Measurements from ENCODE around the gene NCAPH2.
A peak's percentile ranks its signal among the peaks of the same experiment; 100 is the strongest.

The NCAPH2 gene

GRCh38 chr22:50529897-50530579 lies 22.0 kb downstream of the NCAPH2 start, which contains the start of gene TYMP (continued):
- no peak for TF ChIP-seq TSHZ2 (CRISPR knock-in tag; IDR thresholded peaks at IDR 0.05)
- no peak for TF ChIP-seq ZNF70 (CRISPR knock-in tag; IDR thresholded peaks at IDR 0.05)
- no peak for TF ChIP-seq BACH2 (CRISPR knock-in tag; IDR thresholded peaks at IDR 0.05; ENCODE audit: borderline replicate concordance)
- TF ChIP-seq GLIS3 (CRISPR knock-in tag; IDR thresholded peaks at IDR 0.05) = no peak
- TF ChIP-seq ARNTL (CRISPR knock-in tag; IDR thresholded peaks at IDR 0.05; ENCODE audit: borderline replicate concordance, low read depth) = no peak

- no peak for ATAC-seq
- no peak for TF ChIP-seq CREB5 (CRISPR knock-in tag; IDR thresholded peaks at IDR 0.05; ENCODE audit: low read depth)
These were observed 22.5 kb downstream of the NCAPH2 start for GRCh38 chr22:50530580-50530876.

- TF ChIP-seq CSRNP3 (CRISPR knock-in tag; IDR thresholded peaks at IDR 0.05) = no peak
- no peak for TF ChIP-seq TOX (CRISPR knock-in tag; IDR thresholded peaks at IDR 0.05; ENCODE audit: borderline replicate concordance)
- no peak for TF ChIP-seq OSR1 (CRISPR knock-in tag; IDR thresholded peaks at IDR 0.05)
- TF ChIP-seq POU6F1 (CRISPR knock-in tag; IDR thresholded peaks at IDR 0.05; ENCODE audit: borderline replicate concordance, low read depth) = no peak
- TF ChIP-seq ESRRG (CRISPR knock-in tag; IDR thresholded peaks at IDR 0.05) = no peak
- no peak for TF ChIP-seq PATZ1 (CRISPR knock-in tag; IDR thresholded peaks at IDR 0.05; ENCODE audit: borderline replicate concordance)
- no peak for TF ChIP-seq ZNF8 (CRISPR knock-in tag; IDR thresholded peaks at IDR 0.05)
- no peak for TF ChIP-seq ARNTL (CRISPR knock-in tag; IDR thresholded peaks at IDR 0.05; ENCODE audit: borderline replicate concordance, low read depth)
- no peak for TF ChIP-seq CSDC2 (CRISPR knock-in tag; IDR thresholded peaks at IDR 0.05)
- TF ChIP-seq GLIS3 (CRISPR knock-in tag; IDR thresholded peaks at IDR 0.05) = no peak
- TF ChIP-seq SNAI2 (CRISPR knock-in tag; IDR thresholded peaks at IDR 0.05) = no peak
- no peak for TF ChIP-seq TSHZ2 (CRISPR knock-in tag; IDR thresholded peaks at IDR 0.05)
- no peak for TF ChIP-seq ZNF565 (CRISPR knock-in tag; conservative IDR thresholded peaks at IDR 0.05; ENCODE audit: low read depth)
- no peak for TF ChIP-seq ZFP3 (CRISPR knock-in tag; IDR thresholded peaks at IDR 0.05)
- no peak for TF ChIP-seq ZFP30 (CRISPR knock-in tag; IDR thresholded peaks at IDR 0.05)
These were observed 23.0 kb downstream of the NCAPH2 start for GRCh38 chr22:50530877-50531545.

More at GRCh38 chr22:50530877-50531545, 23.0 kb downstream of the NCAPH2 start:
- peak; percentile 20 for ATAC-seq

Data from SK-N-SH treated with all-trans-retinoic acid at 6 μM for 48 hours (cell line).